ENCODE results near the gene MTHFD1L.

GRCh38 chr6:151096691-151097606 is 231.4 kb downstream of the MTHFD1L start:
- no peak for TF ChIP-seq CTCF (IDR thresholded peaks at IDR 0.05 in 8 of 11, conservative IDR thresholded peaks at IDR 0.05 in 3 of 11)
- no peak for TF ChIP-seq POLR2AphosphoS5 (IDR thresholded peaks at IDR 0.05)
- no peak for TF ChIP-seq POLR2A (IDR thresholded peaks at IDR 0.05)
